Measurements from ENCODE around the gene ZDHHC23.

DNA sequence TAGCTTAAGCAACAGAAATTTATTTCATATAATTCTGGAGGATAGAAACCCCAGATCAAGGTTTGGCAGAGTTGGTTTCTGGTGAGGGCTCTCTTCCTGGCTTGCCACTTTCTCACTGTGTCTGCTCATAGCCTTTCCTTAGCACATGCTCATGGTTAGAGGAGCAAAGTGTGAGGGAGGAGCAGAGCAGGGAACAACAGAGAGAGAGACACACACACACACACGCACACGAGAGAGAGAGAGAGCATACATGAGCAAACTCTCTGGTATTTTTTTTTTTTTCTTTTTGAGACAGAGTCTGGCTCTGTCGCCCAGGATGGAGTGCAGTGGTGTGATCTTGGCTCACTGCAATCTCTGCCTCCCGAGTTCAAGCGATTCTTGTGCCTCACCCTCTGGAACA, 36.8 kb upstream of the ZDHHC23 start:
- TF ChIP-seq, protein P1, sequence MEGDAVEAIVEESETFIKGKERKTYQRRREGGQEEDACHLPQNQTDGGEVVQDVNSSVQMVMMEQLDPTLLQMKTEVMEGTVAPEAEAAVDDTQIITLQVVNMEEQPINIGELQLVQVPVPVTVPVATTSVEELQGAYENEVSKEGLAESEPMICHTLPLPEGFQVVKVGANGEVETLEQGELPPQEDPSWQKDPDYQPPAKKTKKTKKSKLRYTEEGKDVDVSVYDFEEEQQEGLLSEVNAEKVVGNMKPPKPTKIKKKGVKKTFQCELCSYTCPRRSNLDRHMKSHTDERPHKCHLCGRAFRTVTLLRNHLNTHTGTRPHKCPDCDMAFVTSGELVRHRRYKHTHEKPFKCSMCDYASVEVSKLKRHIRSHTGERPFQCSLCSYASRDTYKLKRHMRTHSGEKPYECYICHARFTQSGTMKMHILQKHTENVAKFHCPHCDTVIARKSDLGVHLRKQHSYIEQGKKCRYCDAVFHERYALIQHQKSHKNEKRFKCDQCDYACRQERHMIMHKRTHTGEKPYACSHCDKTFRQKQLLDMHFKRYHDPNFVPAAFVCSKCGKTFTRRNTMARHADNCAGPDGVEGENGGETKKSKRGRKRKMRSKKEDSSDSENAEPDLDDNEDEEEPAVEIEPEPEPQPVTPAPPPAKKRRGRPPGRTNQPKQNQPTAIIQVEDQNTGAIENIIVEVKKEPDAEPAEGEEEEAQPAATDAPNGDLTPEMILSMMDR (IDR thresholded peaks at IDR 0.05; ENCODE audit: poor library complexity) = no peak
- TF ChIP-seq EZH2 (IDR thresholded peaks at IDR 0.05; ENCODE audit: borderline replicate concordance) = no peak
- no peak for TF ChIP-seq EZH2phosphoT487 (IDR thresholded peaks at IDR 0.05; ENCODE audit: low read depth, severe bottlenecking, unreplicated experiment)

Data from hepatocyte (in vitro differentiated cells).